Left forelimb (tissue), 1 donor: ENCODE data around the gene CHPF2.

ENCODE experiments used
- DNase-seq: peaks from one replicate; pipeline ENCODE4 v3.0.0-alpha.2; 2018; ENCODE audit warnings: low spot score

Gene CHPF2

DNA sequence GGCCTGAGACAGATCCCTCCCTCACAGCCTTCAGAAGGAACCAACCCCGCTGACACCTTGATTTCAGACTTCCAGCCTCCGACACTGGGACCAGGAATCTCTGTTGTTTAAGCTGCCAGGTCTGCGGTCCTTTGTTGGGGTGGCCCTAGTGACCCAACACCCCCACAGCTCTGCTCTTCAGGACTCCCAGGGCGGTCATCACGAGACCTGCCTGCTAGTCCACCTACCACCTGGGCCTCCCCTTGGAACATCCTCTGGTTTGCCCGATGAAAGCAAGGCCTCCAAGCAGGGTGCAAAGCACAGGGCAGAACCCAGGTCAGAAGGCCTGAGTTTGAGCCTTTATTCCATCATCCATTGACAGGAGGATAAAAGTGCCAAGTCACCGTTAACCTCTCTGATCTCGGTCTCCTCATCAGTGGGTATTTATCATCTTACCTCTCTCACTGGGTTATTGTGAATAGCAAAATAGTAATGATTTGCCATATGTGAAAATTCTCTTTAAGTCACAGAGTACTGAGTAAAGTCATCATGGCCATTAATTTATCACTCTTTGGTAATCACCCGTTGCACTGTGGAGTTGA lies 33.2 kb downstream of the CHPF2 start:
- DNase-seq: no peak

DNA sequence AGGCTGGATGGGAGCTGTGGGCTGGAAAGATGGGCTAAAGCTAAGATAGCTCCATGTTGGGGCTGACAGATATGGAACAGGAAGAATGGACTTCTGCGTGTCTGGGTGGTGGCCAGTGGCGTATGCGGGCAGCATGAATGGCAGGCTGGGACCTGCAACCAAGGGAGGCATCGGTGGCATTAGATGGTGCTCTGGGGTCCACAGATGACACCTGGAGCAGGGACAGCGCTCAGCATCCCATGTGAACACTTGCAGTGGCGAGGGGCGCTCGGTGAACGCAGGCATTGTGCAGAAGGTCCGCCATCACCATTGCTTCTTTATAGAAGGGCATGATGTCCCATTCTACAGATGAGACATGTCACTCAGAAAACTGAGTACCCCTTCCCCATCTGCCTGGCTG lies 37.2 kb downstream of the CHPF2 start:
- no peak for DNase-seq

DNA sequence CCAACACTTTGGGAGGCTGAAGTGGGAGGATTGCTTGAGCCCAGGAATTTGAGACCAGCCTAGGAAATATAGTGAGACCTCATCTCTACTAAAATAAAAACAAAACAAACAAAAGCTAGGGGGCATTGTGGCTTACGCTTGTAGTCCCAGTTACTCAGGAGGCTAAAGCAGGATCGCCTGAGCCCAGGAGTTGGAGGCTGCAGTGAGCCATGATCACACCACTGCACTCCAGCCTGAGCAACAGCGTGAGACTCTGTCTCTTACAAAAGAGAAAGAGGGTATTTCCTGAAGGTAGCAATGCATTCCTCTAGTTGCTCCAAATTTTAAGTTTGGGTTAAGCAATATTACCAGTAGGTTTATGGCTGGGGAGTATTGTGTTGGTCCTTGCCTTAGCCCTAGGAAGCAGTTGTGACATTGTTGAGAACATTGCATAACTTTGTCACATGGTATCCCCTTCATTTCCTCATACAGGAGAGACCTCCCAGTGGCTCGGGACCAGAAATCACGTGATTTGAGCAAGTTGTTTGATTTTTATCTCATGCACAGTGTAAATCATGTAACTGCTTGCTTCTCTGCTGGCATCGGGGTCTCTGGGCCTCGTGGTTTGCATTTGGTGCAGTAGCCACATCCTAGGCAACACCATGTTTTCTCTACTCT lies 39.5 kb downstream of the CHPF2 start:
- DNase-seq: no peak

DNA sequence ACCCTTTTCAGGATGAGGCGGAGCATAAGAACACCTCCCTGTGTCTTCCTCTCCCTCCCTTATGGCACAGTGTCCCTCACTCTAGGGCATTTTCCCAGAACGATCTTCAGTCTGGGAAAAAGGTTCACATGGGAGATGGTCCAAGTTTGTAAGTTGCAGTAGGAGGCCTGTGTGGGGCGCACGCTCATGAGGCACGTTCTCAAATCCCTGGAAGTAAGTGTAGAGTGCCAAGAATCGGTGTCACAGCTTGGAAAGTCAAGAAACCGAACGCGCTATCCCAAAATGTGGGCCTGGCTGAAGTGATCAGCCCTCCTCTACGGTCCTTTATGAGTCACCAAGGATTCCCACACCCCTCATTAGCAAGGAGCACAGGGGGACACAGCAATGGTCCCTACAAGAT lies 40.1 kb downstream of the CHPF2 start:
- no peak for DNase-seq

DNA sequence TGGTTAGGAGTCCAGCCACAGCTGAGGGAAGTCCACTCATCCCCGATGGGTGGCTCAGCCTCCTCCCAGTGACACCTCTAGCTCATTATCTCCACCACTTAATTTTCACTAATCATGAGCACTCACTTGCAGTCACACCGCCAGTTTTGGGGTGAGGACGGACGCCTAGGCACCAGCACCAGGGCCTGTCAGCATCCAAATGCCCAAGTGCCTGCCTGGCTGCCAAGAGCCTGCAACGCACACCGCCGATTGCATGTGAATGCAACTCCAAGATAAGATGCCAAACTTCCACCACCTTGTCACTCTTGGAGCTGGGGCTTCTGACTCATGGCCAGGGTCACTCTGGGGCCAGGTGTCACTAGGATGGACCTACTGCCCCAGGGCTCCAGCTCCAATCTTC lies 40.6 kb downstream of the CHPF2 start:
- no peak for DNase-seq

DNA sequence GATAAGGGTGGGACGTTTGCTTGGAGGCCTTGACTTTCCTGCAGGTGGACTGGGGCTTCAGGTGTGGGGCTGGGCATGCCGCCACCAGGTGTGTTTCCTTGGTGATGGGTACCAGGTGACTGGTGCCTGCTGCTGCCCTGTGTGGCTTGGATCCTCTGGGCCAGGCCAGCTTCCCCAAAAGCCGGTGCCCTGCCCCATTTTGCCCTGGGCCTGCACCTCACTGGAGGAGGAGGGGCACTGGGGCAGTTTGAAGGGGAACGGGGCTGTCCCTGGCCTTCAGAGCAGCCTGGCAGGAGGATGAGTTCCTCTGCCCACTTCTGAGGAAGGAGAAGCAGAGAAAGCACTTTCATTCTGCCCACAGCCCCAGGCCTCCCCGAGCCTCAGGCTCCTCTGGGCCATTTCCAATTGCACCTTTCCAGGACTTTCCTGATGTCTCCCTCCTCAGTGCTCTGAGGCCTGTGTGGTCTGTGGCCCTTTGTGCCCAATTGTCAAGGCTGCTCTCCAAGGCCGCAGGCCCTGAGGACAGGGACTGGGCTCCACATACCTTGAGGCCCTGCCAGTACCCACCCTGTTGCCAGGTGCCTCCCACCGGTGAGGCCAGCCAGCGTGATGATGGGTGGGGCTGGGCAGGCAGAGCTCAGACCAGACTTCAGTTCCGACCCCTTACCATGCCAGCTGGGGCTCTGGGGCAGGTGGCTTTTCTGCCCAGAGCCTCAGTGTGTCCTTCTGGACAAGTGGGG lies 41.5 kb downstream of the CHPF2 start:
- DNase-seq: no peak

DNA sequence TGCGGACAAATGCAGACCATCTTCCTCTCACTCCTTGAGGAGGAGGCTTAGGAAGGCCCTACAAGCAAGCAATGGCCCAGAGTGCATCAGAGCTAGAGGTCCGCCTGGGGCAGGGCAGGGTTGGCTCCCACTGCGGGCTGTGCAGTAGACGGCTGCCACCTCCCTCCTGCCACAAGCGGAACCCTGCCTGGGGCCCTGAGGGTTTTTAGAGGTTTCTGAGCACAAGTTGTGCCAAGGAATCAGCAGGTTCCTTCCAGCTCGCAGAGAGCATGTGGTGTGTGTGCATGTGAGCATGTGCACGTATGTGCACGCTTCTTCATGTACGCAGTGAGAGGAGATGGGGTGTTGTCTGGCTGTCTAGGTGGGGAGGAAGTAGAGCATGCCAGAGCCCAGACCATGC lies 42.1 kb downstream of the CHPF2 start:
- DNase-seq: no peak

DNA sequence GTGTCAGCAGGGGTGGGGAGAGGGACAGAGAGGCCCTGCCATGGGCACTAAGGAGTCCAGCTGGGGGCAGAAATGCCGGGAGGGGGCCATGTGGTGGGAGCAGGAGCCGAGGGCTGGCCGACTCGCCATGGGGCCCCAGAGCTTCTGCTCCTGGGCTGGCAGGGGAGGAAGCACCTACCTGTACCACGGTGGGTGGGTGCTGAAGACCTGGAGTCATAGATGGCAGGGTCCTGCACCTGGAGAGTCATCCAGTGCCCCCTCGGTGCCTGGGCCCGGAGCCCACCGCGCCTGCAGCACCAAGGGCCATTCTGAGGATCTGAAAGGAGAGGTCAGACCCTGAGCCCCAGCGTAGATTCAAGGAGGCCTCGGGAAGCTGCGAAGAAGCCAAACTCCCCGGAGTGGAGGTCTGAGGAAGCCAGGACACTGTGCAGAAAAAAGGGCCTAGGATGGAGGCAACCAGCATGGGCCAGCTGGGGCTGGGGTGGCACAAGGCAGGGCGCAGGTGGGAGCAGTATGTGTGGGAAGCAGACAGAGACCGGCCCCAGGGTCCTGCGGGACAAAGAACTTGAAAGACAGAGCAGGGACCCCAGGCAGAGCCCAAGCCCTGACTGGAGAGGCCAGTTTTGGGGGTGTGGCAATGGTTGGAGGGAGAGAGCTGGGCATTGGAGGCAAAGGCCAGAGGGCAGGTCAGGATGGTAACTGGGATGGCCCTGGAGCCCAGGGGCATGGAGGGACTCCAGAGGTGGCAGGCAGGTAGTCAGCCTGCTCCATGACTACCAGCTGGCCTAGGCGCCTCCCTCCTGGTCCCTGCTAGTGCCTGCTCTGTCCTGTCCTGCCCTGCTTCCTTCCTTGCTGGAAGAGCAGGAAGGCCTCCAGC lies 42.9 kb downstream of the CHPF2 start:
- DNase-seq: no peak

DNA sequence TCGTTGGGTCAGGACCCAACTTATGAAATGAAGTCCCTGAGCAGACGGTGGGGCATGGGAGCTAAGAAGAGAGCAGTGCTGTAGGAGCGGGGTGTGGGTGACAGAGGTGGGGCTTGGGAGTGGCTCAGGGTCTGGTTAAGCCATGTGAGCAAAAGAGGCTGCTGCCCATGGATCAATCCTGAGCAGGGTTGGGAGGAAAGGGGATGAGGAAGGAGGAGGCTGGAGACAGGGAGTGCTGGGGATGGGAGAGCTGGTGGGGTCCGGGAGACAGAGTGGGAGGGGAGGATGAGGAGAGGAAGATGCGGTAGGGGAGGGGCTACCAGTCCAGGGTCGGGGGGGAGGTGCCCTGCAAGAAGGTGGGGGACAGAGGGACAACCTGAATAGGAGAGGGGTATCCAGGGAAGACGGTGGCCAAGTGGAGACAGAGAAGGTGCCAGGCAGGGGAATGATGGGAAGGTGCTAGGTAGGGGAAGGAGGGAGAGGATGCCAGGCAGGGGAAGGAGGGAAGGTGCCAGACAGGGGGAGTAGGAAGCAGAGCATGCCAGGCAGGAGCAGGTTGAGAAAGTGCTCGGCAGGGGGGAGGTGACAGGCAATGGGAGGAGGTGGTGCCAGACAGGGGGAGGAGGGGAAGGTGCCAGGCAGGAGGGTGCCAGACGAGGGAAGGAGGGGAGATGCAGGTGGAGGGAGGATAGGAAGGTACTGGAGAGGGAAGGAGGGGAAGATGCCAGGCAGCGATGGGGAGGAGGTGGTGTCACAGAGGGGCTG lies 43.7 kb downstream of the CHPF2 start:
- DNase-seq: no peak

DNA sequence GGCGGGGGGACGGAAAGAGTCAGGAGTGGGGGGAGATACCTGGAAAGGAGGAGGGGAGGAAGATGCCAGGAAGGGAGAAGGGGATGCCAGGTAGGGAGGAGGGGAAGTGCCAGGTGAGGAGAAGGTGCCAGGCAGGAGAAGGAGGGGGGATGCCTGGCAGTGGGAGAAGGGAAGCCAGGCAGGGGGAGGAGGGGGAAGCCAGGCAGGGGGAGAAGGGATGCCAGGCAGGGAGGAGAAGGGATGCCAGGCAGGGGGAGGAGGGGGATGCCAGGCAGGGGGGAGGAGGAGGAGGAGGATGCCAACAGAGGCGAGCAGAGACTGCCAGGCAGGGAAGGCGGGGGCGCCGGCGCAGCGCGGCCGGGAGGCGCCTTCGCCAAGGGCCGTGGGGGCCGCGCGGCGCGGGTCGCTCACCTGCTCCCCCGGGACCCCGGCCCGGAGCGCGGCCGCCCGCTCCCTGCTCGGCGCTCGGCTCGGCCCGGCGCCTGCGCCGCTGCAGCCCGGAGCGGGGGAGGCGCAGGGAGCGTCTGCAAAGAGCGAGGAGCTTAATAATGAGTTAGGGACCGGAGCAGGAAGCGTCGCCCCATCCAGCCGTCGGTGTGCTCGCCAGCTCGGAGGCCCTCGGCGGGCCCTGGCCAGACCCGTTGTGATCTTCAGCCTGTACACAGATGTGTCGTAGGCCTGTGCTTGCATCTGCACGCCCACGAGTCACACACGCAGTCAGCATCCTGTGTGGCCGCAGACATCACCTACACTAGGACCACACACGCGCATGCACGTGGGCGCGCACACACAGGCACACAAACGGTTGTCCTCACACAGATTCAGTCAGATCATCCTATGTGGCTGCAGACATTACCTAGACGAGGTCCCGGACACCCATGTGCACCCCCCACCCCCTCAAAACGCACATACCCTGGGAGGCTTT lies 44.6 kb downstream of the CHPF2 start:
- DNase-seq: no peak

DNA sequence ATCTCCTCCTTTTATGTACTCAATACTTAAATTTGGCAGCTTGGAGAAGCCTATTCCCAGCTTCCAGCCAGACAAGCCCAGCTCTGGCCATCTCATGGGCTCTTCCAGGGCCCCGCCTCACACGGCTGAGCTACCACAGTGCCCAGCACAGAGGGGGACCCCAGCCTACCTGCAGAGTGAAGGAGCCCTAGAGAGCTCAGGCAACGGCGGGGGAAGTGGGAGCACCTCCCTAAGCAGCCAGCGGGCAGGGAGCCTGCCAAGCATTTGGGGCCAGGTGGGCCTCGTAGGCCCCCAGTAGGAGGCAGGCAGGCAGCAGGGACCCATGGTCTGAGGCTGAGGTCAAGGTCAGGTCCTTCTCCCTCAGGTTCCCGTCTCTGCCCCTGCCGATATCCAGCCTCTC lies 45.3 kb downstream of the CHPF2 start:
- no peak for DNase-seq

DNA sequence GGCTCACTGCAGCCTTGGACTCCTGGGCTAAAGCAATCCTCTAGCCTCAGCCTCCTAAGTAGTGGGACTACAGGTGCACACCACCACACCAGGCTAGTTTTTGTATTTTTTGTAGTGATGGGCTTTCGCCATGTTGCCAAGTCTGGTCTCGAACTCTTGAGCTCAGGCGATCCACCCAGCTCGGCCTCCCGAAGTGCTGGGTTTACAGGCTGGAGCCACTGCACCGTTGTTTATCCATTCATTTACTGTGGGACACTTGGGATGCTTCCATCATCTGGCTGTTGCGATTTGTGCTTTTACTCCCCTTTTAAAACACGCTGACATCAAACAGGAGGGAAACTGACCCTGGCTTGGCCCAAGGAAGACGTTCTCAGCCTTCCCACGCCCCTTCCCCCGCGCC lies 46.7 kb downstream of the CHPF2 start:
- no peak for DNase-seq

DNA sequence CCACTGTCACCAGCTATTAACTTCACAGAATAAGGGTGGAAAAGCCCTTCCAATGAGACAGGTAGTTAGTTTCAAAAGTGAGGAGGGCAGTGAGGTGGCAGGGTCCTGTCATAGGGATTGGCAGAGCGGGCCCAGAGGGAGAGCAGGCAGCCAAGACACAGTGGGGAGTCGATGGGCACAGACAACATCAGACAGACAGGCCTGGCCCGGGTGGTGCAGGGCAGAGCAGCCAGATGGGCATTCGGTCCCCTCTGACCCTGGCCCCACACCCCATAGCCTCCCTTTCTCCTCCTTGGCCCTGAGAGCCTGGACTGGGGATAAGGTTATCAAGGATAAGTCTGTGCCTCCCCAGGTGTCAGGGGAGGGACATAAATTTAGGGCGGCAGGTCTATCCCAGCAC lies 47.6 kb downstream of the CHPF2 start:
- no peak for DNase-seq

DNA sequence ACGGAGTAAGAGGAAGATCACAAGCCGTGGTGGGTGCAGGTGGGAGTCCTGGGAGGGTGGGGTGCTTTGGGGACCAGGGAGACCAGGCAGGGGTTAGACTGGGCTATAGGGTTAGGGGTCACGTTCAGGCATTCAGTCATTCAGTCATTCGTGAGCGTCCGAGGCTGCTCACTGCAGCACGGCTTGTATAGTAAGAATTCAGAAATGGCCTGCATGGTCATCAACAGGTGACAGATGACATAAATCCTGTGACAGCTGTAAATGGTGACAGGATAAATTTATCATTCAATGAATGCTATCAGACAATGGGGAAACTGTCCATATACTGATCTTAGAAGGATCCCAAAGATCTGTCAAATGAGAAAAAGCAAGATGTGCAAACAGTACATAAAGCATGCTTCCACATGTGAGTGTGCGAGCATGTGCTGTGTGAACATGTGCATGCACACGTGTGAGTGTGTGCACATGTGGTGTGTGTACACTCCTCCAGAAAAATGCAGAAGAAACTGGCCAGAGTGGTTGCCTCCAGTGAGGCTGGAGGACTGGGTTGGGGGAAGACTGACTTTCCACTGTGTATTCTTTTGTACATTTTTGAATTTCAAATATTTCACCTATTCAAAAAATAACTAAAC lies 48.2 kb downstream of the CHPF2 start:
- DNase-seq: no peak

DNA sequence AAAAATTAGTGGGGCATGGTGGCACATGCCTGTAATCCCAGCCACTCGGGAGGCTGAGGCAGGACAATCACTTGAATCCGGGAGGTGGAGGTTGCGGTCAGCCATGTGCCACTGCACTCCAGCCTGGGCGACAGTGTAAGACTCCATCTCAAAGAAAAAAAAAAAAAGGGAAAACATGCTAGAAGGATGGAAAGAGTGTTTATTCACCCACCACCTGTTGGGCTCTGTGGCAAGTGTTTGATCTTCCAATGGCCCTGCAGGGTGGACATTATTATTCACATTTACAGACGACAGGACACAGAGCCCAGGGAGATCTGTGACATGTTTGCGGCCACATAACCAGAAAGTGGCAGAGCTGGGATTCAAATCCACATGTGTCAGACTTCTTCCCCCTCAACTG lies 49.4 kb downstream of the CHPF2 start:
- no peak for DNase-seq

DNA sequence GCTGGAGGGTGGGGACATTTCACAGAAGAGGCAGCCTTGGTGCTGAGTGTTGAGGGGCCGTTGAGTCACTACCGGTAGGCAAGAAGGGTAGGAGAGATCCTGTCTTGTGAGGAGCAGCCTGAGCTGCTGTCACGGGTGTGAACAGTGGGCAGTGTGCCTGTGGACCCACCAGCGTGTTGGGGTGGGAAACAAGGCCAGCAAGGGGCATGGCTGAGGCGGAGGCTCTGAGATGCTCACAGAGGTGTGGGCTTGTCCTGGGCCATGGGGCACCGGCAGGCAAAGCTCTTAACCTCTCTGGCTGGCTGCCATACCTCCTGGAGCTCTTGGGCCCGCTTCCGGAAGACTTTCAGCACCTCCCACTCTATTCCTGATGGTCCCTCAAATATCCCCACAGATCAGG lies 49.8 kb downstream of the CHPF2 start:
- DNase-seq: no peak

DNA sequence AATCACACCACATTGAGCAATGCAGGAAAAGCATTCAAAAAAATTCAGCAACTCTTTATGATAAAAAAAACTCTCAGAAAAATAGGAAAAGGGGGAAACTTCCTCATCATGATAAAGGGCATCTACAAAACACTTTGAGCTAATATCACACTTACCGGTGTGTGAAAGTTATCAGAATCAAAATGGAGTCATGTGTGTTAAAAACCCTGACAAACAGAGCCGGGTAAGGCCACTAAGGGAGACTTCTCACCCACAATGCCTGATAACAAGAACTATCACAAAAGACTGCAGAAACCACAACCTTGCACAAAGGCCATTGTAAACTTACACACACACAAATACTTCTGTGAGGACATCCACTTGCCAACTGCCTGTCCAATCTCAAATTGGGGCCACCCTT lies 51.0 kb downstream of the CHPF2 start:
- DNase-seq: no peak

DNA sequence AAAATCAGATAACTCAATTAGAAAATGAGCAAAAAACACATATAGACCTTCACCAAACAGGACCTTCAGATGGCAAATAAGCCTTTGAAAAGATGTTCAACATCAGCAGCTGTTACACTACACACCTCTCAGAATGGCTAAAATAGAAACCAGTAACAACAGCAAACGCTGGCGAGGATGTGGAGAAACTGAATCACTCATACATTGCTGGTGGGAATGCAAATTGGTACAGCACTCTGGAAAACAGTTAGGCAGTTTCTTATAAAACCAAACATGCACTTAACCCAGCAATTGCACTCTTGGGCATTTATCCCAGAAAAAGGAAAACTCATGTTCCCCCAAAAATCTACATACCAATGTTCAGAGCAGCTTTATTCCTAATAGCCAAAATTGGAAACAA lies 53.9 kb downstream of the CHPF2 start:
- no peak for DNase-seq
